HTERT RPE-1 (cell line): ENCODE data around the gene LRRC74A.

Experiments
- in situ Hi-C: fragments of 300-500 bp; cut with MboI; formaldehyde crosslinking; loops from 4 replicates; pipeline ENCODE4 v1.14.3; 2020; ENCODE audit warnings: low sequenced_read_pairs

The LRRC74A gene

DNA sequence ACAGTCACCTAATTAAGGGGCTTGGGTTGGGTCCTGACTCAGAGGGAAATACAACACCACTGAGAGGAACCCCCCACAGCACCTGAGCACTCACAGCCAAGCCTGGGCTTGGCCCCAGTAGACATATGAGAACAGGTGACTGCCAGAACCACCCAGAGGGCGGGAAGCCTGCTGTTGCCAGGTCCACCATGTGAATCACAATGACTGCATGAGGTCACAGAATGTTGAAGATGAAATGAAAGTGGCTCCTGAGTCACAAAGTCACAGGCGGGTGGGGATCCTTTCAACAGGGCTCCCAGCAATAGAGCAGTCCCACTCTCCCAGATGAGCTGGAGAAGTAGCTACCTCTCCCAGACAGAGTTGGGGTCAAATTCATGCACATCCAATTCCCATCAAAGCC, at the start of gene LRRC74A:
TSS of gene LRRC74A (plus strand) at position 287 of the 400 bp plus-strand sequence. CDS start 290 bp downstream, outside the sequence.
- in situ Hi-C loops: no loop called here

GRCh38 chr14:76776428-76777251, 49.6 kb upstream of the LRRC74A start:
- in situ Hi-C loops: no loop called here

GRCh38 chr14:76777721-76778120, 48.5 kb upstream of the LRRC74A start:
- in situ Hi-C loops: no loop called here

GRCh38 chr14:76778546-76779215, 47.5 kb upstream of the LRRC74A start:
- in situ Hi-C loops: no loop called here

DNA sequence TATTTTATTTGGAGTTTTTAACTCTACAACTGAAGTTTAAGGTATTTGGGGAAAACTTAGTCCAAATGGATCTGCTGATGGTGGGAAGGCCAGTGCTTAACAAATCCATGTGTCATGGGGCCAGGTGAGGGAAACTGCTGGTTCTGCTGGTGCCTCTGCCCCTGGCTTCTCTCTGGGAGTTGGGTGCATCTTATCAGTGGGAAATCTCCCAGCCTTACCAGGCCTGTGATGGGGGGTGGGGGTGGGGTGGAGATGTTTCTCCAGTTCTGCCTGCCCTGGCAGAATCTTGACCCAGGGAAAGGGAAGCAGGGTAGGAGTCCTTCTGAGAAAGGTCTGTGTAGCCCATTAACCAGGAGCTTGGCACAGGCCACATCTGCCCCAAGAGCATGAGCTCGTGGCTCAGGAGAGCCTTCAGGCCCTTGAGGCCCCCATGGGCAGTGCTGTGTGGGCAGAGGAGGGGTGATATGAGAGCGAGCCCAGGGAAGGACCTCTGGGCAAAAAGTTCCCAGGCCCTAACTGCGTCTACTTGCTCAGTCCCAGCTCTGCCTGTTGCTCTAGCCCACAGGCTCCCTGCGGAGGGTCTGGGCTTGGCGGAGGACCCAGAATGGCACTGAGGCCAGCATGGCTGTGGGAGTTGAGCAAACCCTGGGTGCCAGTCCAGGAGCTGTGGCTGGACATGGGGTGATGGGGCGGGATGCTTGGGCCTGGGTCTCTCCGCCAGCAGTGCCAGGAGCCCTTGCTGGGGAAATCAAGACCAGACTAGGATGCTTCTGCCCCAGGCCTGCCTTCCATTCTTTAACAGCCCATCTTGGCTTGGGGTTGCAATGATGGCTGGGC, 46.8 kb upstream of the LRRC74A start:
- in situ Hi-C loops: no loop called here

- in situ Hi-C loops: no loop called here
These were observed 46.2 kb upstream of the LRRC74A start for GRCh38 chr14:76780058-76780345.

DNA sequence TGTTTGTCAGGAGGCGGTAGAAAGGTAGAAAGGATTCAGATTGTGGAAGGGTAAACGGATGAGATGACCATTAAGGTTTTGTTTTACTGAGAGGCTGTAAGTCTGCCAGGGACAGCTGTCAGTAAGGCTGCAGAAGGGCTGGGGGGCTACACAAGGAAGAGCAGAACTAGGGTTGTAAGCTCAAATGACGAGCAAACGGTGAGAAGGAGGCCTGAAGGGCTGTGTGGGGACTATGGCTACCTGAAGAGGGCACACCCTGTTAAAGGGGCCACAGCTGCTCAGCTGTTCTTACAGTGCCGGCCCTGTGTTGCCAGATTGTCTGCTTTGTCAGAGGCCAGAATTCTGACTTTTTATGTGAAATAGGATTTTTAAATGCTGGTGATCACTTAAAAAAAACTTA, 45.8 kb upstream of the LRRC74A start:
- in situ Hi-C loops: no loop called here

GRCh38 chr14:76780875-76781647, 45.1 kb upstream of the LRRC74A start:
- in situ Hi-C loops: no loop called here

GRCh38 chr14:76781648-76782051, 44.6 kb upstream of the LRRC74A start:
- in situ Hi-C loops: no loop called here

GRCh38 chr14:76782115-76782884, 43.9 kb upstream of the LRRC74A start:
- in situ Hi-C loops: no loop called here

DNA sequence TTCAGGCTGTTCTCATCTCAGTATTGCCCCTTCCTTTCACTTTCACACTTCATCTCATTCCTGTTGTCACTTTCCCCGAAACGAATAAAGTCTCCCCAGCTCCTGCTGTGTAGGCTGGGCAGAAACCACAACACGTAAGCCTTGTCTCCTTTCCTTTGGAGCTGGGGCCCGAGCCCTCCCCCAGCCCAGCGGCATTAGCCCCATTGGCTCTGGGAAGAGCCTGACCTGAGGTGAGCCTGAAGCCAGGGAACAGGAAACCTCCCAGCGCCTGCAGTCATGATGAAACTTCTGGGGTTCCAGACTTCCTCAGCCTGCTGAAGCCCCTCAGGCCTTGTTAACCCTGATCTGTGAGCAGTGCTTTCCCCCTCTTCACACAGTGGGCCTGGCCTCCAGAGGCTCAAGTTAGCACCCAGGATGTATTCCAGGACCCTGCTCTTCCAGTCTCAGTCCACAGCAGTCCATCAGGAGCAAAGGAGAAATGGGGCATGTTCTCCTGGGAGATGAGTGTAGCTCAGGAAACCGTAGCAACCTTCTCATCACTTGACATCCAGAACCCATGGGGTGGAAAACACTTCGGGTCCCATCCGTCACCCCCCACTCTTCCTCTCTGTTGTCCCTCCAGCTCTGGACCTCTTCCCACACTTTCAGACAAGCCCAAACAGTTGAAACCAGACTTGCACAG, 43.2 kb upstream of the LRRC74A start:
- in situ Hi-C loops: no loop called here

GRCh38 chr14:76784266-76784874, 41.8 kb upstream of the LRRC74A start:
- in situ Hi-C loops: no loop called here

DNA sequence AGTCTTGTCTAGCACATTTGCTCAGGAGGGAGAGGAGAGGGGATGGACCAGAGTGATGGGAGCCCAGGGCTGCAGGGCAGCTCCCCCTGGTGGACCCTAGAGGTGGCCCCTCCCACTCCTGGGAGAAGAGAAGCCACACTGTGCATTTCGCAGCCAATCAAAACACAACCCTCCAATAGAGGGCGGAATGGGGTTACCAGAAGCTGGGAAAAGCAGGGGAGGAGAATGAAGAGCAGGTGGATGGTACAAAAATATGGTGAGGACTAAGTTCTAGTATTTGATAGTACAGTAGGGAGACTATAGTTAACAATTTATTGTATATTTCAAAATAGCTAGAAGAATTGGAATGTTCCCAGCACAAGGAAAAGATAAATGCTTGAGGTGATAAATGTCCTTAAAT, 41.3 kb upstream of the LRRC74A start:
- in situ Hi-C loops: no loop called here

DNA sequence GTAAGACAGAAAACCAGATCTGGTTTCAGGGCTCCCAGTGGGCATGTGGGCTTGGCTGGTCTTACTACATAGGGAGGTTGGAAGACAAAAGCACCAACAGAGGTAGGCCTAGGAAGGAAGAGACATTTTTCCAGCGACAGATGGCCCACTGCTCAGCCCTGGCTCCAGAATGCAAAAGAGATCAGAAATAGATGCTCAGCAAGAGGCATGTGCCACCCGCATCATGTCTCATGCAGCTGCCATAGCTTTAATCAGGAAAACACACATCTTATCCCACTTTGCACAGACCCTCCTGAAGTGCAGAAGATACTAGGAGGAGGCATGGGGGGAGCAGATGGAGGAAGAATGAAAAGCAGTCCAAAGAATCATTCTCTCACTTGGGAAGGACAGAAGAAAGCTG, 39.6 kb upstream of the LRRC74A start:
- in situ Hi-C loops: no loop called here

DNA sequence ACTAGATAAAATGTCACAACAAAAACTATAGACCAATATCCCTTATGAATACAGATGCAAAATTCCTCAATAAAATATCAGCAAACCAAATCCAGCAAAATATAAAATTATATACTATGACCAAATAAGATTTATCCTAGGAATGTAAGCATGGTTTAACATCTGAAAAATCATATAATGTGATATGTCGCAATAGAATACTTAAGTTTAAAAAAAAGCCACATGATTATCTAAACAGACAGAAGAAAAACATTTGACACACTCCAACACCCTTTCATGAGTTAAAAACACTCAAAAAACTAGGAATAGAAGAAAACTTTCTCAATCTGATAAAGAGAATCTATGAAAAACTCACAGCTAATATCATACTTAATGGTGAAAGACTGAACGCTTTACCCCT, 33.8 kb upstream of the LRRC74A start:
- in situ Hi-C loops: no loop called here

DNA sequence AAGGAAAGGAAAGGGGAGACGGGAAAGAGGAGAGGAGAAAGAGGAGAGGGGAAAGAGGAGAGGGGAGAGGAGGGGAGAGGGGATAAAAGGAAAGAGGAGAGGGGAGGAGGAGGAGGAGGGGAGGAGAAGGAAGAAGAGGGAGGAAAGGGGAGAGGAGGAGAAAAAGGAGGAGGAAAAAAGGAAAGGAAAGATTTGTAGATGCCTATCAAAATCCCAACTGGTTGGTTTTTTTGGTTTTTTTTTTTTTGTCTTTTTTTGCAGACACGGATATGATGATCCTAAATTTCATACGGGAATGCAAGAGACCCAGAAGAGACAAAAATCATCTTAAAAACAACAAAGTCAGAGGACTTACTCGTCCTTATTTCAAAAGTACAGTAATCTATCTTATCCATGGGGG, 32.9 kb upstream of the LRRC74A start:
- in situ Hi-C loops: no loop called here

GRCh38 chr14:76793956-76794355, 32.3 kb upstream of the LRRC74A start:
- in situ Hi-C loops: no loop called here

- in situ Hi-C loops: no loop called here
These were observed 19.8 kb upstream of the LRRC74A start for GRCh38 chr14:76806446-76806845.

GRCh38 chr14:76808011-76808410, 18.2 kb upstream of the LRRC74A start:
- in situ Hi-C loops: no loop called here
